HG03558 (cell line): ENCODE data around the gene SPATA3.
"Not testable (repeated sequence)": the region's sequence is repeated elsewhere in the genome, so short reads cannot be mapped to it uniquely, and the experiment has no call there.

Experiments
- ATAC-seq: cut with Tn5 transposase; IDR thresholded peaks from one replicate; pipeline ENCODE4 v1.9.1; 2021; ENCODE audit warnings: moderate number of reproducible peaks; ENCODE audit not compliant: unreplicated experiment; ENCODE audit errors: extremely low read depth

Gene SPATA3

DNA sequence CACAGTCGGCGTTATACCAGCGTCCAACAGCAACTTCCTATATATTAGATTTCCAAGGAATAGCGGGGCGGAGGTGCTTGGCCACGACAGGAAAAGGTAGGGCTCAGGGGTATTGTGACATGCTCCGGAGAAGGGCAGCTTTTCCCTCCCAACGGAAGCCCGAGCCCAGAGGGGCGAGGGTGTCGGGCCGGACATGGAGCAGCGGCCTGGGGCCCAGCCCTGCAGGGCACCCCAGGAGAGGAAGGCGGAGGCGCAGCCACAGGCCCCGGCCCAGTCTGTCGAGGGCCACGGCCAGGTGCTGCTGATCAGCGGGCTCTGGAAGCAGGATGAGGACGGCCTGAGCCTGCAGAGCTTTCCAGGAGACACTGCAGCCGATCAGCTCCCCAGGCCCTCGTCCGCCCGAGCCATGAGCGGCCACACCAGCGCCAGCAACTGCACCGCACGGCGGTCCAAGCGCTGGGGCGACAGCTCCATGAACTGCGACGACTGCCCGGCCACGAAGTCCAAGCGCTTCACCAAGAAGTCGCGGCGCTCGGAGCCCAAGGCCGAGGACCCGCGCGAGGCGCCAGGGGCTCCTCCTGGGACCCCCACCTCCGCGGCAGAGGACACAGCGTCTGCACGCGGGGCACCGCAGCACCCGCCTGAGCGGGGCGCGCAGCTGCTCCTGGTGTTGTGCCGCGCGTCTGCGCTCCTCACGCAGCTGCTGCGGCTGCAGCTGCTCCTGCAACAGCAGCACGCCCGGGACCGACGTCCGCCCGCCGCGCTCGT, 5.6 kb upstream of the SPATA3 start:
- ATAC-seq, result no peak

DNA sequence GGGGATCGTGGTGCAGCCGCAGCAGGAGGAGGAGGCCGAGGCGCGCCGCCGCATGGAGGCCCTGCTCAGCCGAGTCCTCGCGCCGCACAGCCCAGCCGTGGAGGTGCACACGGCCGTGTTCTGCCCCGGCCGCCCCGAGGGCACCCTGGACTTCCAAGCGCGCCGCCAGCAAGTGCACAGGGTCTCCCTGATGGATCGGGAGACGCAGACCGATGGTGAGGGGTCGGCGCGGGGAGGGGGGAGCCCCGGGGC, 5.1 kb upstream of the SPATA3 start:
- ATAC-seq, result no peak

DNA sequence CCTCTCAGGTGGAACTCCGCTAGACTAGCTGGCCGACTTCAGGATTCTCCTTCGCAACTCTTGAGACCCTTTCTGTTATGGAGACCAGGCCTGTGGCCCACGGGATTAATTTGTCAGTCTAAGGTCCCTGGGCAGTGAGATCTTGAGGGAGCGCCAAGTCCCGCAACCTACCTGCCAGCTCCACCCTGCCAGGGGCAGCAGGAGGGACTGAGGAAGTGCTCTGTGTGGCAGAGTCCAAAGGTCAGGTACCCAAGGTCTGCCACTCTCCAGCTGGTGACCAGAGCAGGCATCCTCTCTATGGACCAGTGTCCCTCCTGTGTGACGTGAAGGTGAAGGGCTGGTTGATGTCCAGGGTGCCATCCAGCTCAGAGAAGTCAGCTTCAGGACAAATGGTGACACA, 4.3 kb upstream of the SPATA3 start:
- ATAC-seq, result no peak

- no peak for ATAC-seq
Measured at GRCh38 chr2:230996661-230997060, 740 bp downstream of the SPATA3 start.

- no peak for ATAC-seq
Measured at GRCh38 chr2:230998882-230999281, 3.0 kb downstream of the SPATA3 start.

GRCh38 chr2:230999477-230999876, 3.6 kb downstream of the SPATA3 start:
- no peak for ATAC-seq

- ATAC-seq, result no peak
Measured at GRCh38 chr2:231000211-231000904, 4.4 kb downstream of the SPATA3 start.

DNA sequence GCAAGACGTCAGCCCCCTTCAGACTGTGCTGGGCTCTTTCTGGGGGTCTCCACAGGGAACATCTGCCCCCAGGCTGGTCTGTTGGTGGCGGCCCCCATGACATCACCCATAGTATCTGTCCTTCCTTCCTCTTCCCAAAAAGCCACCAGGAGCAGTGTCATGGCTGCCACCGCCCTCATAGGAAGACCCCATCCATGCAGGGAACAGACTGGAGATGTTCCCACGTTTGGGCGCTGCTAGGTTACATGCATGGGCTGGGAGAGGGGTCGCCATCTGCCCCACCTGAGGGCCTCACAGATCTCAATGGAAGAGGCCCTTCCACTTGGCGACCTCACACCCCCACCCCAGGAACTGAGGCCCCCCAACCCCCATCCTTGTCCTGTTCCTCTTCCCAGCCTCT, 5.1 kb downstream of the SPATA3 start:
- no peak for ATAC-seq

DNA sequence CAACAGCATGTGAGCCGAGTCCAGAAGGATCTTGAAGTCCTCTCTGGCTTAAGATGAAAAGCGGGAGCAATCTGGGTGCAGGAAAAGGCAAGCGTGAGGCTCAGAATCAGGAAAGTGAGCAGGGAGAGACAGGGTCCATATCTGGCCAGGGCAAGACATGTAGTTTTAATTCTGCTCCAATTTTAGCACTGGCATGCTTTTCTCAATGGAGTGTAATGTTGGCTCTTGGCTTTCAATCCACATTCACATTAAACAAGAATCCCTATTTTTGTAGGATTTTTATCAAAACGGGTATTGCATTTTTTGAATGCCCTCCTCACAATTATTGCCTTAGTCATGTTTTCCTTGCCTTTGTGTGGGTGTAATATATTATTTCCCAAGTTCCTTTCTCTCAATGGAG, 6.0 kb downstream of the SPATA3 start:
- no peak for ATAC-seq

GRCh38 chr2:231002641-231003040, 6.7 kb downstream of the SPATA3 start:
- no peak for ATAC-seq

DNA sequence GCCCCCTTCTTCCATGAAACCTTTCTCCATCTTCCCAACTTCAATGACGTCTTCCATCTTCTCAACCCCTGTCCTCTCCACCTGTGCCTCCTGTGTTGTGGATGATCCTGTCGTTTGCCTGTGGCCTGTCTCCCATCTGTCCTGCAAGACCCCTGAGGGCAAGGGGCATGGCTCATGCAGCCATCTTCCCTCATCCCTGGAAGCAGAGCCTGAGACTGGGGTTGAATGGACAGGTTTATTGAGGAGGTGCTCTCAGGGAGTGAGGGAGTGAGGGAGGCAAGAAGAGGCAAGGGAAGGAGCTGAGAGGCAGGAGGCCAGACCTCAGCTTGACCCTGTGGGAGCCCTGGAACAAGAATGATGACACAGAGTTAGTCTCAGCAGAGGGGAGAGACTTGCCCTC, 7.3 kb downstream of the SPATA3 start:
- no peak for ATAC-seq

DNA sequence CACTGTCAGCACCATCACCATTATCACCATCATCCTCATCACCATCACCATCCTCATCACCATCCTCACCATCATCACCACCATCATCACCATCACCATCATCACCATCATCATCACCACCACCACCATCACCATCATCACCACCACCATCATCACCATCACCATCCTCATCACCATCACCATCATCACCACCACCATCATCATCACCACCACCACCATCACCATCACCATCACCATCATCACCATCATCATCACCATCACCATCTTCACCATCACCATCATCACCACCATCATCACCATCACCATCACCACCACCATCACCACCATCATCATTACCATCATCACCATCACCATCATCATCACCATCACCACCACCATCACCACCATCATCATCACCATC, 9.0 kb downstream of the SPATA3 start:
- ATAC-seq, result not testable (repeated sequence)

DNA sequence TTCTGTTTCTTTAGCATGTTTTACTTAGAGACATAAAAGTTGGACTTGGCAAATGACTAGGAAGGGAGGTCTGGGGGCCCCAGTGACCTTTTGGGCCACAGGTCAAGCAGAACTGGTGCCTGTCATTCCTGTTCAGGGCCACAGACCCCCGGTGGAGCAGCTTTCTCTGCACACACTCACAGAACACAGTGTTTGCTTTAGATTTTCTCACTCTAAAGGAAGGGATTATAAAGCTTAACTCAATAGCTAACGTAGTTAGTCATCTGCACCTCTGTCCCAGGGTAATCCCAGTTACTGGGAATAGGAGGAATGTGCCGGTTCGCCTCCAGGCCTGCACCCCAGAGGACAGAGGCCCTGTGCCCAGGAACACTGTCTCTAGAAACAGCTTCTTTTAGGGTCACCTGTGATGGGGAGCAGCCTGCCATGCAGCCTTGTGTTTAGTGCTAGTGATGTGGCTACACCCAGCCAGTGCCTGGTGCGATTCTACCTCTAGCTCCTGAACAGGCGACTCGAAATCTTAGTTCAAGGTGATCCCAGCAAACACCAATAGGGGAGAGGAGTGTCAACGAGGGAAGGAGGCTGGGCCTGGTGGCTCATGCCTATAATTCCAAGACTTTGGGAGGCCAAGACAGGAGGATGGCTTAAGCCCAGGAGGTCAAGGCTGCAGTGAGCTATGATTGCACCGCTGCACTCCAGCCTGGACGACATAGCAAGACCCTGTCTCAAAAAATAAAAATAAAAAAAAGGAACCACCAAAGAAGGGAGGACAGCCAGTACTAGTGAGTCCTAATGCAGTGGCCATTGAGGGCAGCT, 11.6 kb downstream of the SPATA3 start:
- ATAC-seq, result no peak

DNA sequence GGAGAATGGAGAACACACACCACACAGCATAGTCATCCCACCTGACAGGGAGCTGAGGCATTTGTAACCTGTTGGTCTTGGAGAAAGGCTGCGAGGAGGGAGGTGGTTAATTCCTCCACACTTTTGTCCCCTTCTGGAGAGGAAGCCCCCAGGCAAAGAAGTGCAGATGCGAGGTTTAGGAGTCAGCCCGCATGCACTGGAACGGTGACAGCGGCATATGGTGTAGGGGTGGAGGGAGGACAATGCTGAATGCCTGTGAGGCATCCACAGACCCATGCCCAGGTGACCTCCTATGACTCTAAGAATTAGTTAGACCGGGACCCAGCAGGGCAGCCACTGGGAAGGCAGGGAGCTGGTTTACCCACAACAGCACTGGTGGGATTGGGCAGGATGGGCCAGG, 12.2 kb downstream of the SPATA3 start:
- ATAC-seq, result no peak

DNA sequence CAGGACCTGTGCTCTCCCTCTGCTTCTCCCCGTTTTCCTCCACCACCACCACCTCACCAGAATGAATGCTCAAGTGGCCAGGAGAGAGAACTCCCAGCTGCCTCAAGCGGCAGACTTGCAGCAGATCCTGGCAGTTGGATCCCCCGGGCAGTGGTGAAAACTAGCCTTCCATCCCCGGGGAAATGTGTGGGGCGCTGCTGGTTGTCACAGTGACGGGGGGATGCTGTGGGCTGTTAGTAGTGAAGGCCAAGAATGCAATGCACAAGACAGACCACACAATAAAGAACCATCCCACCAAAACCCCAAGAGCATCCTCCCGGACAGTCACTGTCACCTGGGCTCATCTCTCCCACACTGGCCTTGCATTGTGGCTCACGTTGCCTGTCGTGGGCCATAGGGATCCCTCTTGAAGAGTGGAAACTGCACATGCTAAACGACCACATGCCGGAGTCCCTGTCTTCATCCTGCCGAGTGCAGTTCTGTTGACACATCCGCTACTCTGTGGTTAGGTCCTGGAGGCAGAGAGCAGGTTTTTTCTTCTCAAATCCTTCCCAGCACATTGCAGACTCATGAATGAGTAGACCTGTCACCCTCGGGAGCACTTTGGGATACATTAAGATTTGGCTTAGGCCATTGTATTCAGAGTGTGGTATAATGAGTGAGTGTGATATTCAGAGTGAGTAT, 13.5 kb downstream of the SPATA3 start:
- ATAC-seq, result no peak

GRCh38 chr2:231010201-231010730, 14.3 kb downstream of the SPATA3 start:
- no peak for ATAC-seq

DNA sequence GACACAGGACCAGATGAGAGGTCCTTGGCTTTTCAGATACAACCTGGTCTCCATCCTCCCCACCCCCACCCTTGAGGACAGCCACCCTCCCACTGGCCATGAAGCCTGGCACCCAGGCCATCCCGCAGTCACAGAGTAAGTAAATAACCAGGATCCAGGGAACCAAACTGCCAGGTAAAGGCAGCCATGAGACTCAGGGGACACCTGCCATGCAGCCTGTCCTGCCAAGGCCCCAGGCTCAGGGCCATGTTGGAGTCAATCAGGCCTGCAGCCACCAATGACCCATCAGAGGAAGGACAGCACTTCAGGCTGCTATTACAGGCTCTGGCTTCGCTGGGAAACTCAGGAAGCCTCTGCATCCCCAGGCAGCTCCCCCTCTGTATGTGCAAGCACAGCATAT, 15.6 kb downstream of the SPATA3 start:
- no peak for ATAC-seq

GRCh38 chr2:231012463-231012862, 16.5 kb downstream of the SPATA3 start:
- no peak for ATAC-seq

- ATAC-seq, result no peak
Measured at GRCh38 chr2:231013820-231014219, 17.9 kb downstream of the SPATA3 start.

DNA sequence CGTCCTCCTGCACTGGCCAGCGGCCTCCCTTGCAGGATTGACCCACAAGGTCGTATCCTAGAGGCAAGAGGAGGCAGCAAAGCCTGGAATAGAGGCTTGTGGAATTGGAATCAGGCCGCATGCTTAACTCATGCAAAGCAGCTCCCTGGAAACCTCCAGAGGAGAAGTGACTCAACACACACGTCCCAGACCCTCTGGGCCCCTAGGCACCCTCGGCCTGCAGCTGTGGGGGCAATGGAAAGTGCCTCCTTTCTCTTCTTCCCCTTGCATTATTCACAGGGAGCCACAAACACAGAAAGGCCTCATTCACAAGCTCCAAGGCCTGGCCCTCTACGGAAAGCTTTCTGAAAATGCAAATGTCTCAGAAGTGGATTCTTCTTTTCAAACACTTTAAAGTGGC, 19.6 kb downstream of the SPATA3 start:
- ATAC-seq, result no peak

DNA sequence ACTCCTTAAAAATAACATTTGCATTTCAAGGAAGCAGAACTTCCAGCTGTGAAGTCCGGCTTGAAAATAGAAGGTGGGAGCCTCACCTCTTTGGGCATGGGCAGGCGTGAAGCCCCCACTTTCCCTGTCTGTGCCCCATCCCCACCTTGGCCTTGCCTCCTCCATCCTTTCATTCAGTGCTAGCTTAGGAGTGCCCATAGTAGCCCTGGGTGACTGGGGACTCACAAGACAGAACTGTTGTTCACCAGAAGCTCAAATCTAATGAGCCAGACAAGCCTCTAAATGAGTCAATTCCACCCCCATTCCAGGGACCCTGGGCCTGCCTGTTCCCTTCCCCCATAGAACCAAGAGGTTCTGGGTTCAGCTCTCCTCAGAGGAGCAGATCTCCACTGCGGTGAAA, 20.0 kb downstream of the SPATA3 start:
- no peak for ATAC-seq
